ELF-1 (cell line): ENCODE data around the gene KDM8.
A peak's percentile ranks its signal among the peaks of the same experiment; 100 is the strongest.

Experiments used
- DNase-seq: peaks from one replicate; pipeline ENCODE4 v3.0.0-alpha.2; 2016; ENCODE audit warnings: low read depth, low spot score

KDM8 gene

GRCh38 chr16:27268376-27269299 lies 65.3 kb downstream of the KDM8 start, which contains the start of gene NSMCE1:
Gene NSMCE1 (minus strand): TSS chr16:27268772. CDS start chr16:27257570, 11,202 bp downstream.
- DNase-seq, result peak; percentile 95

GRCh38 chr16:27269300-27270150 lies 66.2 kb downstream of the KDM8 start:
- no peak for DNase-seq

- no peak for DNase-seq
Measured at GRCh38 chr16:27270349-27270748, 67.0 kb downstream of the KDM8 start.
